GM12878 (cell line): ENCODE results near the gene TEC. TPM values are rescaled to one million over a fixed set of nuclear protein-coding genes. Genes with fewer than 3 reads are reported as not detected.

Source experiments
- ATAC-seq: fragments of 200-7000 bp; cut with Tn5 transposase; 3 replicates; pipeline ENCODE4 v1.9.1; 2020; ENCODE audit warnings: mild to moderate bottlenecking, moderate library complexity
- BruUV-seq: library from RNA; stranded (reverse); fragments of 400-500 nt; replicated peaks from 2 replicates; lab custom pipeline; 2021; lab: Mats Ljungman, UMichigan
- CTCF ChIA-PET: fragments of 300-600 bp; sonication (Branson Sonifier 250); formaldehyde crosslinking; extraction: SDS; loops from one replicate; lab custom pipeline; 2021; ENCODE audit warnings: inconsistent platforms; lab: Yijun Ruan, JAX
- POLR2A ChIA-PET: fragments of 350-600 bp; formaldehyde crosslinking; extraction: SDS; loops from one replicate; lab custom pipeline; 2021; ENCODE audit warnings: inconsistent platforms; lab: Charles Lee
- RAD21 ChIA-PET: fragments of 300-600 bp; sonication (Branson Sonifier 250); formaldehyde crosslinking; loops from one replicate; lab custom pipeline; 2023; ENCODE audit warnings: antibody characterized with exemption; ENCODE audit not compliant: unreplicated experiment; lab: Charles Lee
- SMC1A ChIA-PET: fragments of 300-600 bp; sonication (Branson Sonifier 250); formaldehyde crosslinking; loops from one replicate; lab custom pipeline; 2023; ENCODE audit not compliant: unreplicated experiment, uncharacterized antibody; lab: Charles Lee
- DNase-seq: peaks from one replicate; pipeline ENCODE4 v3.0.0-alpha.2; 2011; ENCODE audit warnings: low read depth, low spot score
- FAIRE-seq: peaks from 3 replicates; lab custom pipeline; 2011; peaks lifted over from hg19 to GRCh38; lab: Jason Lieb, UNC
- H2AFZ ChIP-seq: 2 replicates; pipeline ENCODE4 v1.6.0; 2011; ENCODE audit warnings: low read depth, low read length, control low read depth; ENCODE audit not compliant: control insufficient read depth
- H3K27ac ChIP-seq: 2 replicates; pipeline ENCODE4 v1.5.1; 2011; ENCODE audit warnings: control low read depth; ENCODE audit not compliant: control insufficient read depth, insufficient read depth
- H3K27me3 ChIP-seq, 2 experiments: replicated peaks in 1 of 2; 2 replicates each; pipeline versions ENCODE4 v1.6.0 to v1.6.1; 2011; ENCODE audit warnings: low read length in 1 of 2; ENCODE audit not compliant: control insufficient read depth in 2 of 2, insufficient read depth in 2 of 2
- H3K36me3 ChIP-seq, 2 experiments: 2 replicates each; pipeline ENCODE4 v1.5.1; 2011; ENCODE audit warnings: low read length in 1 of 2; ENCODE audit not compliant: control insufficient read depth in 2 of 2, insufficient read depth in 2 of 2
- H3K4me1 ChIP-seq: 2 replicates; pipeline ENCODE4 v1.6.1; 2011; ENCODE audit warnings: mild to moderate bottlenecking, low read length, moderate library complexity, mixed read lengths; ENCODE audit not compliant: control insufficient read depth, insufficient read depth
- H3K4me2 ChIP-seq: 2 replicates; pipeline ENCODE4 v1.6.0; 2011; ENCODE audit warnings: control low read depth; ENCODE audit not compliant: control insufficient read depth, insufficient read depth
- H3K4me3 ChIP-seq: fragments of 200-600 bp; sonication (generic); 2 replicates; pipeline ENCODE4 v1.5.1; 2016
- H3K79me2 ChIP-seq: 2 replicates; pipeline ENCODE4 v1.6.0; 2011; ENCODE audit warnings: low read length; ENCODE audit not compliant: control insufficient read depth, insufficient read depth
- H3K9ac ChIP-seq: 2 replicates; pipeline ENCODE4 v1.8.0; 2011; ENCODE audit warnings: low read length, control low read depth, mixed read lengths; ENCODE audit not compliant: control insufficient read depth, insufficient read depth
- H3K9me3 ChIP-seq: replicated peaks from 3 replicates; pipeline ENCODE4 v1.5.1; 2011; ENCODE audit warnings: mild to moderate bottlenecking, low read length; ENCODE audit not compliant: control insufficient read depth, insufficient read depth
- H4K20me1 ChIP-seq: 2 replicates; pipeline ENCODE4 v1.6.0; 2011; ENCODE audit not compliant: control insufficient read depth, insufficient read depth
- ATF7 ChIP-seq: fragments of 450-650 bp; IDR thresholded peaks from 2 replicates; pipeline ENCODE4 v1.6.1; 2016; ENCODE audit warnings: low read depth, mild to moderate bottlenecking
- FOXK2 ChIP-seq: fragments of 450-650 bp; IDR thresholded peaks from 2 replicates; pipeline ENCODE4 v1.6.1; 2017; ENCODE audit warnings: mild to moderate bottlenecking, moderate library complexity
- IRF4 ChIP-seq: IDR thresholded peaks from 2 replicates; pipeline ENCODE4 v1.6.1; 2011; ENCODE audit warnings: low read depth, low read length
- ZNF384 ChIP-seq: IDR thresholded peaks from 2 replicates; pipeline ENCODE4 v1.6.1; 2012; ENCODE audit warnings: low read depth, mild to moderate bottlenecking, low read length, improper control_type of control experiment, borderline replicate concordance
- WGBS: methylation state at CpG from one replicate; pipeline ENCODE4 v1.1.6; 2016; ENCODE audit warnings: low lambda C conversion rate; ENCODE audit not compliant: insufficient replicate concordance, insufficient coverage; ENCODE audit errors: missing lambda C conversion rate; 5-methylcytosine and 5-hydroxymethylcytosine counted together
- in situ Hi-C: fragments of 300-500 bp; cut with MboI; formaldehyde crosslinking; loops from 9 replicates; pipeline ENCODE4 v1.14.3; 2018; ENCODE audit warnings: mixed read lengths
- intact Hi-C: fragments of 100-400 bp; cut with micrococcal nuclease; formaldehyde crosslinking; loops from one replicate; pipeline ENCODE4 v1.14.2; 2022; ENCODE audit not compliant: unreplicated experiment
- polyA plus RNA-seq, 11 experiments: library from polyadenylated mRNA; depleted of rRNA in 4 of 11; unstranded in 6 of 11; stranded (reverse) in 5 of 11; fragments of >200 nt; fragmentation: Nextera tagmentation in 4 of 11; fragmentation: Illumina TruSeq in 1 of 11; extraction: Ambion mirVana in 4 of 11; extraction: Trizol in 1 of 11; gene quantifications; 1 replicate in 1 of 11; 2 replicates in 10 of 11; pipeline versions ENCODE4 v1.2.1 to v1.2.3, GENCODE V29; 2011 to 2016; ENCODE audit warnings: inconsistent platforms in 2 of 11, missing spikeins in 2 of 11, low read depth in 1 of 11
- total RNA-seq, 4 experiments: library from RNA; depleted of rRNA in 3 of 4; stranded (reverse); fragments of >200 nt in 3 of 4; fragmentation: Illumina TruSeq in 1 of 4; extraction: Trizol in 1 of 4; gene quantifications; 2 replicates each; pipeline versions ENCODE4 v1.2.1 to v1.2.3, GENCODE V29; 2013 to 2021
- TF ChIP-seq, protein P1 (sequence below): fragments of 450-650 bp; IDR thresholded peaks from 2 replicates; pipeline ENCODE4 v1.6.1; 2016; ENCODE audit warnings: mild to moderate bottlenecking
- TF ChIP-seq, protein P2 (sequence below): fragments of 450-650 bp; formaldehyde crosslinking; IDR thresholded peaks from 2 replicates; pipeline ENCODE4 v1.4.0; 2022; ENCODE audit warnings: mild to moderate bottlenecking, moderate library complexity
- TF ChIP-seq, protein P3 (sequence below): IDR thresholded peaks from 2 replicates; pipeline ENCODE4 v1.6.1; 2012; ENCODE audit warnings: low read depth, low read length, improper control_type of control experiment
- TF ChIP-seq, protein P4 (sequence below): fragments of 450-650 bp; IDR thresholded peaks from 2 replicates; pipeline ENCODE4 v1.6.1; 2016; ENCODE audit warnings: mild to moderate bottlenecking, moderate library complexity, borderline replicate concordance

Gene TEC
- total and polyA plus RNA-seq, 10 of the 15 experiments (the other 5 are each of a cell fraction or from before 2014, with no cell fraction given) = 7.4 to 27.2 (median 17.1) TPM

DNA sequence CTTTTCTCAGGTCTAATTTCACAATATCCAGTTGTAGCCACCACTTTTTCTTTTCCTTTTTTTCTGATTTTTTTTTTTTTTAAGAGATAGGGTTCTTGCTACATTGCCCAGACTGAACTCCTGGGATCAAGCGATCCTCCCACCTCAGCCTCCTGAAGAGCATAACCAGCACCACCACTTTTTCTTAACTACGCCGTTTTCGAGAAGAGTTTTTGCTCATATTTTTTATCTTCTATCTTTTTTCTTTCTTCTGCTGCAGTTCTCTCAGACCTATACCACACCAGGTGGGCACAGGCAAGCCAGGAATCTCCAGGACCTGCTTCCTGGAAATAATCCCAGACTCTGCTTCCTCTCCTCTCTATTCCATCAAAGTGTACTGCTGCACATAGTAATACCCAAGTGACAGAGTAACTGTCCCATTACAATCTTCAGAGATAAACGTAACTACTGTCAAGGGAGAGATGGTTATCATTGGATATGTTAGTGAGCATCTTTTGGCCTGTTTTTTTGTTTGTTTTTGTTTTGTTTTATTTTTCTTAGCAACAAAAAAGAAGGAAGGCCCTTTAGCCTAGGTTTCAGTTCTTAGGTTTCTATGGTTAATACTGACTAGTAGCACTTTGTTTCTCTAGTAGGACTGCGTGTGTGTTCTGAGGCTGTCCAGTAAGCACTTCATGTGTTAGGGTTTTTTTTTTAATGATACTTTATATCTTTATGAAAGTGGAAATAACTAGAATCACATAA, 76.4 kb downstream of the TEC start:
- intact Hi-C loops = loop anchor here (5.0 kb wide), 1 partner anchor 149 kb away; the partner anchor contains the start of gene SLAIN2
- FAIRE-seq = no peak
- Histone ChIP-seq H3K9ac (peak overlapping the region; percentile 58; the same call in 1 of the 2 replicates), H3K27me3 (no peaks in the 10 kb centered on the region), H3K36me3 (peaks cover 0 to 5% of the 10 kb centered on the region in 2 experiments; a peak in 2 of 4 replicates), H3K27ac (peak overlapping the region; percentile 86; the same call in 1 of the 2 replicates), H3K4me1 (peaks cover 53% of the 10 kb centered on the region), H4K20me1 (no peaks in the 10 kb centered on the region), H2AFZ (no peak overlapping the region), H3K4me2 (peak overlapping the region; percentile 65), H3K4me3 (peak overlapping the region; percentile 81), H3K79me2 (peaks cover 95% of the 10 kb centered on the region), H3K9me3 (no peaks in the 10 kb centered on the region)
- RAD21 ChIA-PET = interaction anchor here (0.9 to 10.8 kb wide), 11 partner anchors 12 to 97 kb away, joined by 3 to 147 read pairs (median 4); no protein-coding TSS in a partner anchor
- in situ Hi-C loops = no loop called here
- ATAC-seq = peak; percentile 36
- TF ChIP-seq, protein P1, sequence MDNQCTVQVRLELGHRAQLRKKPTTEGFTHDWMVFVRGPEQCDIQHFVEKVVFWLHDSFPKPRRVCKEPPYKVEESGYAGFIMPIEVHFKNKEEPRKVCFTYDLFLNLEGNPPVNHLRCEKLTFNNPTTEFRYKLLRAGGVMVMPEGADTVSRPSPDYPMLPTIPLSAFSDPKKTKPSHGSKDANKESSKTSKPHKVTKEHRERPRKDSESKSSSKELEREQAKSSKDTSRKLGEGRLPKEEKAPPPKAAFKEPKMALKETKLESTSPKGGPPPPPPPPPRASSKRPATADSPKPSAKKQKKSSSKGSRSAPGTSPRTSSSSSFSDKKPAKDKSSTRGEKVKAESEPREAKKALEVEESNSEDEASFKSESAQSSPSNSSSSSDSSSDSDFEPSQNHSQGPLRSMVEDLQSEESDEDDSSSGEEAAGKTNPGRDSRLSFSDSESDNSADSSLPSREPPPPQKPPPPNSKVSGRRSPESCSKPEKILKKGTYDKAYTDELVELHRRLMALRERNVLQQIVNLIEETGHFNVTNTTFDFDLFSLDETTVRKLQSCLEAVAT = peak; percentile 94
- no peak for TF ChIP-seq FOXK2
- TF ChIP-seq, protein P2, sequence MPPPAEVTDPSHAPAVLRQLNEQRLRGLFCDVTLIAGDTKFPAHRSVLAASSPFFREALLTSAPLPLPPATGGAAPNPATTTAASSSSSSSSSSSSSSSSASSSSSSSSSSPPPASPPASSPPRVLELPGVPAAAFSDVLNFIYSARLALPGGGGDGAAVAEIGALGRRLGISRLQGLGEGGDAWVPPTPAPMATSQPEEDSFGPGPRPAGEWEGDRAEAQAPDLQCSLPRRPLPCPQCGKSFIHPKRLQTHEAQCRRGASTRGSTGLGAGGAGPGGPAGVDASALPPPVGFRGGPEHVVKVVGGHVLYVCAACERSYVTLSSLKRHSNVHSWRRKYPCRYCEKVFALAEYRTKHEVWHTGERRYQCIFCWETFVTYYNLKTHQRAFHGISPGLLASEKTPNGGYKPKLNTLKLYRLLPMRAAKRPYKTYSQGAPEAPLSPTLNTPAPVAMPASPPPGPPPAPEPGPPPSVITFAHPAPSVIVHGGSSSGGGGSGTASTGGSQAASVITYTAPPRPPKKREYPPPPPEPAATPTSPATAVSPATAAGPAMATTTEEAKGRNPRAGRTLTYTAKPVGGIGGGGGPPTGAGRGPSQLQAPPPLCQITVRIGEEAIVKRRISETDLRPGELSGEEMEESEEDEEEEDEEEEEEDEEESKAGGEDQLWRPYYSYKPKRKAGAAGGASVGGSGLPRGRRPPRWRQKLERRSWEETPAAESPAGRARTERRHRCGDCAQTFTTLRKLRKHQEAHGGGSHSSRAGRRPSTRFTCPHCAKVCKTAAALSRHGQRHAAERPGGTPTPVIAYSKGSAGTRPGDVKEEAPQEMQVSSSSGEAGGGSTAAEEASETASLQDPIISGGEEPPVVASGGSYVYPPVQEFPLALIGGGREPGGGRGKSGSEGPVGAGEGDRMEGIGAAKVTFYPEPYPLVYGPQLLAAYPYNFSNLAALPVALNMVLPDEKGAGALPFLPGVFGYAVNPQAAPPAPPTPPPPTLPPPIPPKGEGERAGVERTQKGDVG (CRISPR knock-in tag) = no peak
- 0 out of 2 replicates have a peak, but pooled peaks have one; percentile 15 for TF ChIP-seq ATF7
- TF ChIP-seq, protein P3, sequence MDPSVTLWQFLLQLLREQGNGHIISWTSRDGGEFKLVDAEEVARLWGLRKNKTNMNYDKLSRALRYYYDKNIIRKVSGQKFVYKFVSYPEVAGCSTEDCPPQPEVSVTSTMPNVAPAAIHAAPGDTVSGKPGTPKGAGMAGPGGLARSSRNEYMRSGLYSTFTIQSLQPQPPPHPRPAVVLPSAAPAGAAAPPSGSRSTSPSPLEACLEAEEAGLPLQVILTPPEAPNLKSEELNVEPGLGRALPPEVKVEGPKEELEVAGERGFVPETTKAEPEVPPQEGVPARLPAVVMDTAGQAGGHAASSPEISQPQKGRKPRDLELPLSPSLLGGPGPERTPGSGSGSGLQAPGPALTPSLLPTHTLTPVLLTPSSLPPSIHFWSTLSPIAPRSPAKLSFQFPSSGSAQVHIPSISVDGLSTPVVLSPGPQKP = no peak
- TF ChIP-seq ZNF384 = 0 out of 2 replicates have a peak, but pooled peaks have one; percentile 10
- TF ChIP-seq IRF4 = no peak
- TF ChIP-seq, protein P4, sequence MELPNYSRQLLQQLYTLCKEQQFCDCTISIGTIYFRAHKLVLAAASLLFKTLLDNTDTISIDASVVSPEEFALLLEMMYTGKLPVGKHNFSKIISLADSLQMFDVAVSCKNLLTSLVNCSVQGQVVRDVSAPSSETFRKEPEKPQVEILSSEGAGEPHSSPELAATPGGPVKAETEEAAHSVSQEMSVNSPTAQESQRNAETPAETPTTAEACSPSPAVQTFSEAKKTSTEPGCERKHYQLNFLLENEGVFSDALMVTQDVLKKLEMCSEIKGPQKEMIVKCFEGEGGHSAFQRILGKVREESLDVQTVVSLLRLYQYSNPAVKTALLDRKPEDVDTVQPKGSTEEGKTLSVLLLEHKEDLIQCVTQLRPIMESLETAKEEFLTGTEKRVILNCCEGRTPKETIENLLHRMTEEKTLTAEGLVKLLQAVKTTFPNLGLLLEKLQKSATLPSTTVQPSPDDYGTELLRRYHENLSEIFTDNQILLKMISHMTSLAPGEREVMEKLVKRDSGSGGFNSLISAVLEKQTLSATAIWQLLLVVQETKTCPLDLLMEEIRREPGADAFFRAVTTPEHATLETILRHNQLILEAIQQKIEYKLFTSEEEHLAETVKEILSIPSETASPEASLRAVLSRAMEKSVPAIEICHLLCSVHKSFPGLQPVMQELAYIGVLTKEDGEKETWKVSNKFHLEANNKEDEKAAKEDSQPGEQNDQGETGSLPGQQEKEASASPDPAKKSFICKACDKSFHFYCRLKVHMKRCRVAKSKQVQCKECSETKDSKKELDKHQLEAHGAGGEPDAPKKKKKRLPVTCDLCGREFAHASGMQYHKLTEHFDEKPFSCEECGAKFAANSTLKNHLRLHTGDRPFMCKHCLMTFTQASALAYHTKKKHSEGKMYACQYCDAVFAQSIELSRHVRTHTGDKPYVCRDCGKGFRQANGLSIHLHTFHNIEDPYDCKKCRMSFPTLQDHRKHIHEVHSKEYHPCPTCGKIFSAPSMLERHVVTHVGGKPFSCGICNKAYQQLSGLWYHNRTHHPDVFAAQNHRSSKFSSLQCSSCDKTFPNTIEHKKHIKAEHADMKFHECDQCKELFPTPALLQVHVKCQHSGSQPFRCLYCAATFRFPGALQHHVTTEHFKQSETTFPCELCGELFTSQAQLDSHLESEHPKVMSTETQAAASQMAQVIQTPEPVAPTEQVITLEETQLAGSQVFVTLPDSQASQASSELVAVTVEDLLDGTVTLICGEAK = peak; percentile 33; the same call in 1 of the 2 replicates
- CTCF ChIA-PET = interaction anchor here (1.4 to 6.9 kb wide), 8 partner anchors 11 to 97 kb away, joined by 3 to 37 read pairs (median 12); no protein-coding TSS in a partner anchor
- DNase-seq = no peak
- POLR2A ChIA-PET = interaction anchor here (0.5 to 8.6 kb wide), 15 partner anchors 9 to 82 kb away, joined by 3 to 113 read pairs (median 4); no protein-coding TSS in a partner anchor
- BruUV-seq = no TSS peak
- WGBS = 70% methylated on average over 6 of the region's 6 CpGs
- SMC1A ChIA-PET = interaction anchor here (0.8 to 2.8 kb wide), 12 partner anchors 13 to 82 kb away, joined by 3 to 20 read pairs (median 8); no protein-coding TSS in a partner anchor
